Fibroblast of mammary gland (primary cell): ENCODE measurements around the gene PTGIS.
A peak's percentile ranks its signal among the peaks of the same experiment; 100 is the strongest.

Experiments
- DNase-seq: peaks from one replicate; pipeline ENCODE4 v3.0.0-alpha.2; 2010; ENCODE audit warnings: low read depth
- H3K4me3 ChIP-seq: 2 replicates; pipeline ENCODE4 v1.5.1; 2011; ENCODE audit warnings: low read depth, mild to moderate bottlenecking, low read length, moderate library complexity; ENCODE audit not compliant: control insufficient read depth
- TF ChIP-seq, protein P1 (sequence below): conservative IDR thresholded peaks from 2 replicates; pipeline ENCODE4 v1.5.1; 2011; ENCODE audit warnings: low read depth, low read length, inconsistent platforms; ENCODE audit not compliant: control insufficient read depth, insufficient read depth

The PTGIS gene

DNA sequence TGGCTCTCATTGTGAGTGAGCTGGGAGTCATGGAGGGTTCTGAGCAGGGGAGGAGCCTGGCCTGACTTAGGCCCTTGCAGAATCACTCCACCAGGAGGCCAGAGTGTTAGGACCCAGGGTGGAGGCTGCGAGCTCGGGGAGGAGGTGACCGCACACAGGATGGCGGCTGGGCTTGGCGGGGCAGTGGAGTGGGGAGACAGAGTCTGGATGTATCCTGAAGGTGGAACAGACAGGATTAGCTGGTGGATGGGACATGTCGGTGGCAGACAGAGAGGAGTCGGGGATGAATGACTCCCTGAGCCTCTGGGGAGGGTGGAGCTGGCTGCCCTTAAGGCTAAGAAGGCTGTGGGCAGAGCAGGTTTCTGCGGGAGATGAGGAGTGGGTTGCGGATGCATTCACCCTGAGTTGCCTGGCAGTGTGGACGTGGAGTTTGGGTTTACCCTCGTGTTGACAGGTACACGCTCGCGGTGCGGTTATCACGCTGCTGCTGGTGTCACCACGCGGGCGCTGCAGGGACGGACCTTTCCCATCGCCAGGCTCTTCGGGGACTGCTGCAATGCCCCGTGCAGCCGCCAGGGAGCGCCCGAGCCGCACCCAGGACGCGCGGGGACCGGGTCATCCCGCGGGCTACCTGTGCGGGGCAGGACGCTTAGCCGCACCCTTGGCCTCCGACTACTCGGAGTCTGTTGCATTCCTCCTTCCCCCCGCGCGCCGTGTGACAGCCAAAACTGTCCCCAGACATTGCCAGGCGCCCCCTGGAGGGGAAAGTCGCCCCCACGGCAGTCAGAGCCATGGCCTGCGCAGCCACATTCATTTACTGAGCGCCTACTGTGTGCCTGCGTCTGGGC is 43.0 kb upstream of the PTGIS start:
- no peak overlapping the region for H3K4me3 ChIP-seq
- DNase-seq: no peak
- TF ChIP-seq, protein P1, sequence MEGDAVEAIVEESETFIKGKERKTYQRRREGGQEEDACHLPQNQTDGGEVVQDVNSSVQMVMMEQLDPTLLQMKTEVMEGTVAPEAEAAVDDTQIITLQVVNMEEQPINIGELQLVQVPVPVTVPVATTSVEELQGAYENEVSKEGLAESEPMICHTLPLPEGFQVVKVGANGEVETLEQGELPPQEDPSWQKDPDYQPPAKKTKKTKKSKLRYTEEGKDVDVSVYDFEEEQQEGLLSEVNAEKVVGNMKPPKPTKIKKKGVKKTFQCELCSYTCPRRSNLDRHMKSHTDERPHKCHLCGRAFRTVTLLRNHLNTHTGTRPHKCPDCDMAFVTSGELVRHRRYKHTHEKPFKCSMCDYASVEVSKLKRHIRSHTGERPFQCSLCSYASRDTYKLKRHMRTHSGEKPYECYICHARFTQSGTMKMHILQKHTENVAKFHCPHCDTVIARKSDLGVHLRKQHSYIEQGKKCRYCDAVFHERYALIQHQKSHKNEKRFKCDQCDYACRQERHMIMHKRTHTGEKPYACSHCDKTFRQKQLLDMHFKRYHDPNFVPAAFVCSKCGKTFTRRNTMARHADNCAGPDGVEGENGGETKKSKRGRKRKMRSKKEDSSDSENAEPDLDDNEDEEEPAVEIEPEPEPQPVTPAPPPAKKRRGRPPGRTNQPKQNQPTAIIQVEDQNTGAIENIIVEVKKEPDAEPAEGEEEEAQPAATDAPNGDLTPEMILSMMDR: peak; percentile 59

DNA sequence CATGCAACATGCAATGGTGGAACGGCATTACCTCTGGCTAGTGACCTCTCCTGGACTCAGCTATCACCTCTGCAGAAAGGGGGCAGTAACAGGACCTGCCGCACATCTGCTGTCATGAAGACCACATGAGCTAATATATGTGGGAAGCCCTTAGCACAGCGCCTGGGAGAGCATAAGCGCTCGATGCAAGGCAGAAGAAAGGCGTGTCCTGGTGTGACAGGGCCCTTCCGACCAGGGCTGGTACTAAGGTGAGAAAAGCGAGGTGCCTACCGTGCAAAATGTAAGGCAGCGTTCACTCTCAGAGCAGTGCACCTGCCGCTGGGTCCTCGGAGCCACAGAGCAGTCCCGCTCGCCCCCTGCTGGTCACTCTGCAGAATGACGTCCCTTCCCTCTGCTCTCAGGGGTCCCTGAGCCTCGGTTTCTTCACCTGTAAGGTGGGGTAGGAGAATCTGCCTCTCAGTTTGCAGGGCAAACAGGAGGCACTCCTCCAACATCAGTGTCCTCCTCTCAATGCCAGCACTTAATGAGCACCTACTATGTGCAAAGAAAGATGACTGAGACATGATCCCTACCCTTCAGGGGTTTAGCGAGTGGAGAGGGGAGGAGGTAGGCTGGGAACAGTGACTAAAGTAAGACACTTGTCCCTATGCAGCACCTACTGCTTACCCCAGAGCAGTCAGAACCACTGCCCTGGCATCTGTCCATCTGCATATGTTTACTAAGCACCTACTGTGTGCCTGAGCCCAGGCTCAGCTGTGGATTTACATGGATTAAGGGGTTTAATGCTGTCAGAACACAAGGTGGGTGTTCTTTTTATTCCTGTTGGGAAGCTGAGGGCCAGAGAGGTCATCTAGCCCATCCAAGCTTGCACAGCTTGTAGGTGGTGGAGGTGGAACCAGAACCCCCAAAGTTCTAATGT is 41.1 kb upstream of the PTGIS start:
- TF ChIP-seq, protein P1: peak; percentile 93
- H3K4me3 ChIP-seq: no peak overlapping the region
- DNase-seq: peak; percentile 40

DNA sequence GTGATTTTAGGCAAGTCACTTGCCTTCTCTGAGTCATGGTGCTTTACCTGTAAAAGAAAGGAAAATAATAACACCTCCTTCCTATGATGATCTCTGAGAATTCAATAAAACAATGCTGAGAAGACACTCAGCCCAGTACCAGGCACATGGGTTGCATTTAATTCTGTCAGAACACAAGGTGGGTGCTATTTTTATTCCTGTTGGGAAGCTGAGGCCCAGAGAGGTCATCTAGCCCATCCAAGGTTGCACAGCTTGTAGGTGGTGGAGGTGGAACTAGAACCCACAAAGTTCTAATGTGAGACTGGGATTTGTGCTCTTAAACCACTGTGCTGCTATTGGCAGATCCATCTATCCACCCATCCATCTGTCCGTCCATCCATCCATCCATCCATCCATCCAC is 39.6 kb upstream of the PTGIS start:
- H3K4me3 ChIP-seq: no peak overlapping the region
- no peak for DNase-seq

DNA sequence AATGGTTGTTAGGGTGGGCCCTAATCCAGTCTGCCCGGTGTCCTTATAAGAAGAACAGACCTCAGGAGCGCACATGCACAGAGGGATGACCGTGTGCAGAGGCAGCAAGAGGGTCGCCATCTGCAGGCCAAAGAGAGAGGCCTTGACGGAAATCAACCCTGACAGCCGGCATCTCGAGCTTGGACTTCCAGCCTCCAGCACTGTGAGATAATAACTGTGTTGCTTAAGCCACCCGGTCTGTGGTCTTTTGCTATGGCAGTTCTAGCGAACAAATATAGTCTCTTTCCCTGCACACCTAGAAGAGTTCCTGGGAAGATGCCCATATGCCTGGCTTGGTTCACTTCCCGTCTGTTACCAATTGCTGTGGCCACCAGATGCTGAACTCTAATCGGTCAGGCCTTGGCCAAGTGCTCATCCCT is 35.3 kb upstream of the PTGIS start:
- DNase-seq: peak; percentile 56
- TF ChIP-seq, protein P1: peak; percentile 43
- H3K4me3 ChIP-seq: no peak overlapping the region

More for the DNA sequence above, 39.6 kb upstream of the PTGIS start:
- TF ChIP-seq, protein P1: no peak

DNA sequence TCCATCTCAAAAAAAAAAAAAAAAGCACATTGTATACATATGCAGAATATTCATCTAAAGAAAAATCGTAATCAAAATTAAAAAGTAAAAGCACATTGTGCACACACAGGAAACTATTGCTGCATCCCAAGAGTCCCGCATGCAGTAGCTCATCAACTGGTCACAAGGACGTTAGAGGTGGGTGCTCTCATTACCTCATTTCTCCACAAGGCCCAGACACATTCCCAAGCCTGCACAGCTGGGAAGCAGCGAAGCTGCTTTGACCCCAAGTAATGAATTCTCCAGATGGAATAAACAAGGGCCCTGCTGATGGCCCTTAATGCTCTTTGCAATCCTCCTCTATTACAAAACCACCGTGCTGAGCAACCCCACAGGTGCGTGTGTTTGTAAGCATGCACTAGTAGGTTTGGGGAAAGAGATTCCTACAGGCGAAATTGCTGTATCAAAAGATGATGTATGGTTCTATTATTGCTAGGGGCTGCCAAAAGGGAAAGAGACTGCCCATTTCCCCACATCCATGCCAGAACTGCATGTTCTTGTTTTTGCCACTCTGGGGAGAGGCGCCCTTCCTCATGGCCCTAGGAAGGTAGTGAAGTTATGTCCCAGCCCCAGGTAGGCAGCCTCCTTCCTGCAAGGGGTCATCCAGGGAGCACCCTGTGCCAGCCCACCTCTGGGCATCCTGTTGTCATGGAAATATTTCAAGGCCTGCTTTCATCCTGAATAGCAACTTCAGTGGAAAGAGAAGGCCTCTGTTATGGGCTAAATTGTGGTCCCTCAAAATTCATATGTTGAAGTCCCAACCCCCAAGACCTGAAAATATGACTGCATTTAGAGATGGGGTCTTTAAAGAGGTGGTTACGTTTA is 34.6 kb upstream of the PTGIS start:
- no peak overlapping the region for H3K4me3 ChIP-seq
- no peak for DNase-seq
- TF ChIP-seq, protein P1: no peak
